HEK293T (cell line): ENCODE measurements around the gene PLA2G4D.
"Not testable (repeated sequence)": the region's sequence is repeated elsewhere in the genome, so short reads cannot be mapped to it uniquely, and the experiment has no call there.

Source experiments
- CTCF ChIA-PET: fragments of 350-600 bp; formaldehyde crosslinking; extraction: SDS; loops from one replicate; lab custom pipeline; 2021; ENCODE audit warnings: antibody characterized with exemption, inconsistent platforms; lab: Yijun Ruan, JAX
- POLR2A ChIA-PET: fragments of 350-600 bp; formaldehyde crosslinking; extraction: SDS; loops from one replicate; lab custom pipeline; 2020; ENCODE audit warnings: antibody characterized with exemption, inconsistent platforms; lab: Yijun Ruan, JAX
- DNase-seq: peaks from one replicate; pipeline ENCODE4 v3.0.0; 2012; ENCODE audit warnings: mixed read lengths; ENCODE audit errors: extremely low spot score
- ARNT ChIP-seq: fragments of 450-650 bp; IDR thresholded peaks from 2 replicates; pipeline ENCODE4 v1.6.1; 2017; ENCODE audit warnings: mild to moderate bottlenecking
- BHLHE40 ChIP-seq: fragments of 450-650 bp; IDR thresholded peaks from 2 replicates; pipeline ENCODE4 v1.6.1; 2016; ENCODE audit warnings: mild to moderate bottlenecking, moderate library complexity, borderline replicate concordance
- CTBP1 ChIP-seq: fragments of 450-650 bp; IDR thresholded peaks from 2 replicates; pipeline ENCODE4 v1.6.1; 2016; ENCODE audit warnings: borderline replicate concordance
- ELF4 ChIP-seq: fragments of 450-650 bp; IDR thresholded peaks from 2 replicates; pipeline ENCODE4 v1.6.1; 2017; ENCODE audit warnings: antibody characterized with exemption
- FOXA1 ChIP-seq: fragments of 450-650 bp; IDR thresholded peaks from 2 replicates; pipeline ENCODE4 v1.6.1; 2016; ENCODE audit warnings: mild to moderate bottlenecking
- FOXK2 ChIP-seq: fragments of 450-650 bp; IDR thresholded peaks from 2 replicates; pipeline ENCODE4 v1.6.1; 2016; ENCODE audit warnings: mild to moderate bottlenecking
- FOXM1 ChIP-seq: fragments of 450-650 bp; IDR thresholded peaks from 2 replicates; pipeline ENCODE4 v1.6.1; 2017; ENCODE audit warnings: mild to moderate bottlenecking, borderline replicate concordance
- HDGF ChIP-seq: fragments of 450-650 bp; IDR thresholded peaks from 2 replicates; pipeline ENCODE4 v1.6.1; 2017; ENCODE audit warnings: antibody characterized with exemption, borderline replicate concordance
- L3MBTL2 ChIP-seq: fragments of 450-650 bp; conservative IDR thresholded peaks from 2 replicates; pipeline ENCODE4 v1.6.1; 2016; ENCODE audit warnings: mild to moderate bottlenecking
- LEF1 ChIP-seq: fragments of 450-650 bp; IDR thresholded peaks from 2 replicates; pipeline ENCODE4 v1.6.1; 2017; ENCODE audit warnings: mild to moderate bottlenecking, borderline replicate concordance
- NFRKB ChIP-seq: fragments of 450-650 bp; IDR thresholded peaks from 2 replicates; pipeline ENCODE4 v1.6.1; 2016; ENCODE audit warnings: mild to moderate bottlenecking, moderate library complexity
- SP1 ChIP-seq: fragments of 450-650 bp; IDR thresholded peaks from 2 replicates; pipeline ENCODE4 v1.6.1; 2017
- SUZ12 ChIP-seq: fragments of 450-650 bp; IDR thresholded peaks from 2 replicates; pipeline ENCODE4 v1.6.1; 2016; ENCODE audit warnings: mild to moderate bottlenecking
- TARDBP ChIP-seq: fragments of 450-650 bp; IDR thresholded peaks from 2 replicates; pipeline ENCODE4 v1.6.1; 2016
- ZNF384 ChIP-seq: fragments of 450-650 bp; IDR thresholded peaks from 2 replicates; pipeline ENCODE4 v1.6.1; 2016
- TF ChIP-seq, protein P1 (sequence below): fragments of 450-650 bp; IDR thresholded peaks from 2 replicates; pipeline ENCODE4 v1.6.1; 2016

PLA2G4D gene

DNA sequence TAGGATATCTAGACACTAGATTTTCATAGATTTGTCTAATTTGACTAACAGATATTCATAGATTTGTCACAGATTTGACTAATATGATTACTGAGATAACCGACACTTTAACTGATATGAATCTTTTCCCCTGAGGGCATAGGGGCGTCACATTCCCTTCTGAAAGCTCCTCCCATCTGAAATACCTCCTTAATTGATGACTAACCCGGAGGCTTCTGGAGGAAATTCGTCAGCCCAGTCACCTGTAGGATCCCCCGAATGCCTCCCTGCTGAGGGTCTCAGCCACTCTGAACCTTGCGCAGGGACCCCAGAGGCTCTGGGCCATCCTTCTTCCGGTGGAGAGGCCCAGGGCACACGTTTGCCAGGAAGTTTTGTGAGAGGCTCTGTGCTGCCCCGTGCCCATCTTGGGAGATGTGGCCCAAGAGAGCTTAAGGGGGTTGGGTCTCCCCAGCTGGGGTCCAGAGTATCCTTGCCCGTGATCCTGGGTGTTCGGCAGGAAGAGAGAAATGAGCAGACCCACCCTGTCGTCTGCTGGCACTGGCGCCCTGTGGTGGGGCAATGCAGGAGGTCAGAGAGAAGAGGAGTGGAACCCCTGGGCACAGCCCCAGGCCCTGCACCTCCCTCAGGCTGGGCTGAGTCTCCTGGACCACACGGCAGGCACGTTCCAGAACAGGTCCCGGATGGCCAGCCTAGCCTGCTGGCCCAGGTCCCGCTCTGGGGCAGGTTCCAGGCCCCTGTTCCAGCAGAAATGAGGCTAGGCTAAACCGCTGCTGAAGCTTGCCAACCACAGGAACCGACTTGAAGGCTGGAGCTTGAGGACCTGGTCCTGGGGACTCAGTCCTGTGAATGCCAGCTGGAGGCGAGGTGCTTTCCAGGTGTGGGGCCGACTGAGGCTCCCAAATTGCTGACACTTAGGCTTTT, 1.7 kb downstream of the PLA2G4D start:
- CTCF ChIA-PET = interaction anchor here (1.3 kb wide), 1 partner anchor 8 kb away, joined by 4 read pairs; no protein-coding TSS in a partner anchor
- POLR2A ChIA-PET = interaction anchor here (0.9 kb wide), 1 partner anchor 120 kb away, joined by 3 read pairs; the partner anchor contains the start of gene EHD4
- DNase-seq = no peak
- no peak for TF ChIP-seq FOXA1
- no peak for TF ChIP-seq BHLHE40
- TF ChIP-seq, protein P1, sequence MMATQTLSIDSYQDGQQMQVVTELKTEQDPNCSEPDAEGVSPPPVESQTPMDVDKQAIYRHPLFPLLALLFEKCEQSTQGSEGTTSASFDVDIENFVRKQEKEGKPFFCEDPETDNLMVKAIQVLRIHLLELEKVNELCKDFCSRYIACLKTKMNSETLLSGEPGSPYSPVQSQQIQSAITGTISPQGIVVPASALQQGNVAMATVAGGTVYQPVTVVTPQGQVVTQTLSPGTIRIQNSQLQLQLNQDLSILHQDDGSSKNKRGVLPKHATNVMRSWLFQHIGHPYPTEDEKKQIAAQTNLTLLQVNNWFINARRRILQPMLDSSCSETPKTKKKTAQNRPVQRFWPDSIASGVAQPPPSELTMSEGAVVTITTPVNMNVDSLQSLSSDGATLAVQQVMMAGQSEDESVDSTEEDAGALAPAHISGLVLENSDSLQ = no peak
- TF ChIP-seq L3MBTL2 = no peak
- TF ChIP-seq TARDBP = no peak
- no peak for TF ChIP-seq SUZ12
- TF ChIP-seq CTBP1 = no peak
- TF ChIP-seq ZNF384 = no peak
- TF ChIP-seq SP1 = no peak
- TF ChIP-seq NFRKB = no peak
- TF ChIP-seq ARNT = no peak
- TF ChIP-seq FOXM1 = no peak
- TF ChIP-seq HDGF = no peak
- no peak for TF ChIP-seq FOXK2
- no peak for TF ChIP-seq ELF4
- TF ChIP-seq LEF1 = no peak

DNA sequence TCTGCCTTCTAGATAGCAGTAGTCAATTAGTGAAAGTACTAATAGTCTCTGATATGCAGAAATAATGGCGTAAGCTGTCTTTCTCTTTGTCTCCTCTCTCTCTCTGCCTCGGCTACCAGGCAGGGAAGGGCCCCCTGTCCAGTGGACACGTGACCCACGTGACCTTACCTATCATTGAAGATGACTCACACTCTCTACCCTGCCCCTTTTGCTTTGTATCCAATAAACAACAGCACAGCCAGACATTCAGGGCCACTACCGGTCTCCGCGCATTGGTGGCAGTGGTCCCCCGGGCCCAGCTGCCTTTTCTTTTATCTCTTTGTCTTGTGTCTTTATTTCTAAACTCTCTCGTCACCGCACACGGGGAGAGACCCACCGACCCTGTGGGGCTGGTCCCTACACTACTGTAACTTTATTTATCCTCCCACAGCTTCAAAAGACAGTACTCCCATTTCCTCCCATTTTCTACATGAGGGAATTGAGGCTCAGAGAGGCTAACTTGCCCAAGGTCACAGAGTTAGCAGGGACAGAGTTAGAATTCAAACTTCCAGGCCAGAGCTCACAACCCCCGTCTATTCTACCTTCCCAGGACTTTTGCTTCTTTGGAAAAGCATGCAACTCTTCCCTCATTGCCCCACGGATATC, 2.5 kb downstream of the PLA2G4D start:
- DNase-seq, CTCF ChIA-PET: not testable (repeated sequence)
- POLR2A ChIA-PET = interaction anchor here (0.9 kb wide), 1 partner anchor 119 kb away, joined by 3 read pairs; the partner anchor contains the start of gene EHD4

DNA sequence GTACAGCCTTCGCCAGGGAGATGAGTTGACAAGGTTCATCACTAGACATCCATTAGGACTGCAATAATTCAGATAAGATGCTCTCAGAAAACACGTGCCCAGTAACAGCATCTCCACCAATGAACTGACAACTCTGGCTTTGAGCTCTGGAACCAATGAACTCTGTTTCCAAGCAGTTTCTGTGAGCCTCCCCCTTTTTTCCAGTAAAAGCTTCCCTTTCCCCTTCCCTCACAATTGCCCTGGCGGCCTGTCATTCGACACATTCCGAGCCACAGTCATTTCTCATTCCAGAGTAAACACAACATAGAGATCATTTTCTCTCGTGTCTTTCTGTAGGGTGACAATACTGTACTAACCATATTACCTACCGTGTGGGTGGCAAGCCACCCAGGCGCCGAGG, 3.6 kb downstream of the PLA2G4D start:
- DNase-seq = no peak
- no peak for TF ChIP-seq HDGF
- TF ChIP-seq TARDBP = no peak
- no peak for TF ChIP-seq ELF4
- no peak for TF ChIP-seq CTBP1
- no peak for TF ChIP-seq FOXK2
- no peak for TF ChIP-seq SP1
- no peak for TF ChIP-seq L3MBTL2
- TF ChIP-seq, protein P1 = no peak
- no peak for TF ChIP-seq ZNF384
- TF ChIP-seq LEF1 = no peak
- ChIA-PET CTCF (interaction anchor here (0.6 to 0.7 kb wide), 2 partner anchors 13 to 318 kb away, joined by 3 read pairs; no protein-coding TSS in a partner anchor), POLR2A (no interaction called here)

DNA sequence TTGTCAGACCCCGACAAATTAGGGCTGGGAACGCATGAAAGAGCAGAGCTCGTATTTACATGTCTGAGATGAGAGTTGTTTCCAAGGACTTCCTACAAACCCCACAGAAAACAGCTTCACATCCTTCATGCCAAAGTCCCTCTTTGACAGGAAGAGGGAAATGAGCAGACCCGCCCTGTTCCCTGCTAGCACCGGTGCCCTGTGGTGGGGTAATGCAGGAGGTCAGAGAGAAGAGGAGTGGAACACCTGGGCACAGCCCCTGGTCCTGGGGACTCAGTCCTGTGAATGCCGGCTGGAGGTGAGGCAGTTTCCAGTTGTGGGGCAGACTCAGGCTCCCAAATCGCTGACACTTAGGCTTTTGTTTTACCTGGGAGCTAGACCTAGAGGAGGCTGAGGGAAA, 4.0 kb downstream of the PLA2G4D start:
- ChIA-PET CTCF (interaction anchor here (0.6 to 0.7 kb wide), 2 partner anchors 13 to 317 kb away, joined by 3 read pairs; no protein-coding TSS in a partner anchor), POLR2A (no interaction called here)
- TF ChIP-seq L3MBTL2 (no peak), ARNT (no peak), SP1 (no peak), FOXM1 (no peak), ELF4 (no peak), FOXA1 (no peak), ZNF384 (no peak), CTBP1 (no peak), LEF1 (no peak), SUZ12 (no peak), TARDBP (no peak), FOXK2 (no peak), NFRKB (no peak), BHLHE40 (no peak)
- TF ChIP-seq, protein P1 = no peak
- DNase-seq = no peak

DNA sequence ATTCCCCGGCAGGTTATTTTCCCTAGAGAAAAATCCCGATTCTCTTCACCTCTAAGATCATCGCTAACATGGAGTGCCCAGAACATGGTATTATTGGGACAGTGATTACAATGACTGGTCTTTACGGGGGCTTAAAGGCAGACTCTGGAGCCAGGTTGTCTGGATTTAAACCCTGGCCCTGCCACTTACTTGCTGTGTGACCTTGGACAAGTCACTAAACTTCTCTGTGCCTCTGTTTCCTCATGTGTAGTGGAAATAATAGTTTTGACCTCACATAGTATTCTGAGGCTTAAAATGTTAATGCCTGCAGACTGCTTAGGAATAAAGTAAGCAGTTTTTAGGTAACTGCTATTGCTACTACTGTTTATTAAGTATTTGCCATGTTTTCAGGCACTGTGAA, 4.4 kb downstream of the PLA2G4D start:
- no peak for DNase-seq
- TF ChIP-seq FOXK2 (no peak), SUZ12 (no peak), FOXM1 (no peak), CTBP1 (no peak), FOXA1 (no peak), BHLHE40 (no peak), NFRKB (no peak), LEF1 (no peak), HDGF (no peak), L3MBTL2 (no peak), SP1 (no peak), ELF4 (no peak)
- TF ChIP-seq, protein P1 = no peak
- POLR2A ChIA-PET = no interaction called here
- CTCF ChIA-PET = no interaction called here
